Liver (tissue), 9 donors: ENCODE data around the gene RABL2B. TPM values are rescaled to one million over a fixed set of nuclear protein-coding genes. Genes with fewer than 3 reads are reported as not detected.

Source experiments
- DNase-seq: peaks from one replicate; pipeline ENCODE4 v3.0.0-alpha.2; 2017; ENCODE audit warnings: low spot score
- H3K27ac ChIP-seq, 2 donors: one replicate each; pipeline ENCODE4 v1.7.0; 2013; ENCODE audit warnings: inconsistent platforms in 2 of 2, low read length in 2 of 2, control low read depth in 1 of 2, low read depth in 1 of 2, mild to moderate bottlenecking in 1 of 2
- H3K27me3 ChIP-seq, 4 donors: one replicate each; pipeline versions ENCODE4 v1.6.1 to v1.7.0; 2013; ENCODE audit warnings: low read length in 3 of 4, inconsistent platforms in 1 of 4, mild to moderate bottlenecking in 1 of 4, moderate library complexity in 1 of 4; ENCODE audit not compliant: control insufficient read depth in 4 of 4, insufficient read depth in 4 of 4
- H3K36me3 ChIP-seq, 4 donors: one replicate each; pipeline versions ENCODE4 v1.6.1 to v1.7.0; 2013; ENCODE audit warnings: low read length in 3 of 4, mild to moderate bottlenecking in 3 of 4, low read depth in 1 of 4, moderate library complexity in 1 of 4; ENCODE audit not compliant: control insufficient read depth in 4 of 4, insufficient read depth in 3 of 4
- H3K4me1 ChIP-seq, 4 donors: one replicate each; pipeline versions ENCODE4 v1.6.1 to v1.7.0; 2013; ENCODE audit warnings: low read length in 3 of 4, mild to moderate bottlenecking in 3 of 4, moderate library complexity in 1 of 4; ENCODE audit not compliant: control insufficient read depth in 4 of 4, insufficient read depth in 4 of 4
- H3K4me3 ChIP-seq, 3 donors: one replicate each; pipeline versions ENCODE4 v1.6.1 to v1.7.0; 2013; ENCODE audit warnings: low read length in 3 of 3, control low read depth in 1 of 3, low read depth in 1 of 3, mild to moderate bottlenecking in 1 of 3
- H3K9ac ChIP-seq, 2 donors: one replicate each; pipeline ENCODE4 v1.7.0; 2013; ENCODE audit warnings: low read length in 2 of 2, mild to moderate bottlenecking in 2 of 2, moderate library complexity in 2 of 2, control low read depth in 1 of 2, low read depth in 1 of 2
- H3K9me3 ChIP-seq, 4 donors: one replicate each; pipeline versions ENCODE4 v1.6.1 to v1.7.0; 2013; ENCODE audit warnings: low read length in 3 of 4; ENCODE audit not compliant: control insufficient read depth in 4 of 4
- EGR1 ChIP-seq, 2 donors: IDR thresholded peaks; 2 replicates each; pipeline ENCODE4 v1.6.1; 2016 to 2018; ENCODE audit warnings: antibody characterized with exemption in 2 of 2, low read depth in 2 of 2
- FOXA1 ChIP-seq: IDR thresholded peaks from 2 replicates; pipeline ENCODE4 v1.6.1; 2016; ENCODE audit warnings: antibody characterized with exemption
- FOXA2 ChIP-seq: IDR thresholded peaks from 2 replicates; pipeline ENCODE4 v1.6.1; 2016; ENCODE audit warnings: antibody characterized with exemption
- GABPA ChIP-seq, 2 donors: IDR thresholded peaks in 1 of 2; conservative IDR thresholded peaks in 1 of 2; 2 replicates each; pipeline ENCODE4 v1.6.1; 2016; ENCODE audit warnings: antibody characterized with exemption in 2 of 2, mild to moderate bottlenecking in 1 of 2, moderate library complexity in 1 of 2
- HNF4A ChIP-seq, 2 donors: conservative IDR thresholded peaks; 2 replicates each; pipeline ENCODE4 v1.6.1; 2016; ENCODE audit warnings: antibody characterized with exemption in 2 of 2, mild to moderate bottlenecking in 2 of 2
- HNF4G ChIP-seq: IDR thresholded peaks from 2 replicates; pipeline ENCODE4 v1.6.1; 2016; ENCODE audit warnings: antibody characterized with exemption
- JUND ChIP-seq, 2 donors: IDR thresholded peaks; 2 replicates each; pipeline ENCODE4 v1.6.1; 2016; ENCODE audit warnings: antibody characterized with exemption in 2 of 2
- NR2F2 ChIP-seq: IDR thresholded peaks from 2 replicates; pipeline ENCODE4 v1.6.1; 2016; ENCODE audit warnings: antibody characterized with exemption
- RAD21 ChIP-seq, 2 donors: IDR thresholded peaks; 2 replicates each; pipeline ENCODE4 v1.6.1; 2016; ENCODE audit warnings: antibody characterized with exemption in 2 of 2, mild to moderate bottlenecking in 2 of 2
- SP1 ChIP-seq: IDR thresholded peaks from 2 replicates; pipeline ENCODE4 v1.6.1; 2018; ENCODE audit warnings: antibody characterized with exemption, mild to moderate bottlenecking
- TAF1 ChIP-seq: conservative IDR thresholded peaks from 2 replicates; pipeline ENCODE4 v1.6.1; 2016; ENCODE audit warnings: antibody characterized with exemption, mild to moderate bottlenecking
- YY1 ChIP-seq: IDR thresholded peaks from 2 replicates; pipeline ENCODE4 v1.6.1; 2016; ENCODE audit warnings: antibody characterized with exemption, mild to moderate bottlenecking
- WGBS: extraction: QIAGEN DNeasy Blood & Tissue Kit; methylation state at CpG from one replicate; pipeline ENCODE4 v1.1.7; 2013; 5-methylcytosine and 5-hydroxymethylcytosine counted together
- polyA plus RNA-seq, 2 donors: library from polyadenylated mRNA; stranded (reverse) in 1 of 2; unstranded in 1 of 2; fragments of 200-250 nt in 1 of 2; fragments of >200 nt in 1 of 2; fragmentation: Nextera tagmentation in 1 of 2; extraction: Ambion mirVana in 1 of 2; gene quantifications; one replicate each; pipeline versions ENCODE4 v1.2.1 to v1.2.3, GENCODE V29; 2013 to 2015
- total RNA-seq, 2 donors: library from RNA; depleted of rRNA; stranded (reverse); fragments of >200 nt; gene quantifications; one replicate each; pipeline ENCODE4 v1.2.3, GENCODE V29; 2014
- TF ChIP-seq, protein P1 (sequence below): IDR thresholded peaks from 2 replicates; pipeline ENCODE4 v1.6.1; 2016; ENCODE audit warnings: antibody characterized with exemption, mild to moderate bottlenecking
- TF ChIP-seq, protein P2 (sequence below): IDR thresholded peaks from 2 replicates; pipeline ENCODE4 v1.6.1; 2016; ENCODE audit warnings: antibody characterized with exemption
- TF ChIP-seq, protein P3 (sequence below): fragments of 150-350 bp; IDR thresholded peaks from 2 replicates; pipeline ENCODE4 v1.5.1; 2017; ENCODE audit warnings: improper control_type of control experiment, low read depth, low read length; ENCODE audit not compliant: missing input control
- donor health status: healthy.
- donor health status: healthy.
- donor health status: healthy.
- donor health status: healthy.
- donor health status: healthy.

RABL2B gene
- total and polyA plus RNA-seq, 4 donors, result 4.2 to 6.7 (median 5.5) TPM

DNA sequence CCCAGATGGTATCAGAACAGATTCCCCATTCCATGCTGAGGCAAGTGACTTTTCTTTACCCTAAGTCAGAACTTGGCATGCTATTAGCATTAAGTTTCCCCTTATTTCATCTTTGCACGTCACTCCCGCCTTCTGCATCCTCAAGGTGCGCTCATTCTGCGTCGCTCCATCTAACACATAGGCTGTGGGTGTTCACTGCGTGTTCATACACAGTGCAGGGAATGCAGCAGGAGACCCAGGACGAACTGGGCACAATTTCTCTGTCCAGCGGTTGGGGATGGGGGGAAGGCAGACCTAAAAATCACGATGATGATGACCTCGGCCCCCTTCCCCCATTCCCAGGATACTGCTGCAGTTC, 65.1 kb downstream of the RABL2B start:
- Histone ChIP-seq H3K4me1 (peaks cover 0 to 5% (median 0%) of the 10 kb centered on the region in 4 donors), H3K9me3 (no peaks in the 10 kb centered on the region), H3K27me3 (no peaks in the 10 kb centered on the region), H3K4me3 (no peak overlapping the region), H3K36me3 (peaks cover 0 to 19% (median 6%) of the 10 kb centered on the region in 4 donors), H3K27ac (no peak overlapping the region), H3K9ac (no peak overlapping the region)
- no peak for DNase-seq
- no peak for TF ChIP-seq EGR1 (IDR thresholded peaks at IDR 0.05; ENCODE audit: low read depth in 2 of 2)
- TF ChIP-seq FOXA1, result no peak
- no peak for TF ChIP-seq NR2F2
- TF ChIP-seq, protein P1, sequence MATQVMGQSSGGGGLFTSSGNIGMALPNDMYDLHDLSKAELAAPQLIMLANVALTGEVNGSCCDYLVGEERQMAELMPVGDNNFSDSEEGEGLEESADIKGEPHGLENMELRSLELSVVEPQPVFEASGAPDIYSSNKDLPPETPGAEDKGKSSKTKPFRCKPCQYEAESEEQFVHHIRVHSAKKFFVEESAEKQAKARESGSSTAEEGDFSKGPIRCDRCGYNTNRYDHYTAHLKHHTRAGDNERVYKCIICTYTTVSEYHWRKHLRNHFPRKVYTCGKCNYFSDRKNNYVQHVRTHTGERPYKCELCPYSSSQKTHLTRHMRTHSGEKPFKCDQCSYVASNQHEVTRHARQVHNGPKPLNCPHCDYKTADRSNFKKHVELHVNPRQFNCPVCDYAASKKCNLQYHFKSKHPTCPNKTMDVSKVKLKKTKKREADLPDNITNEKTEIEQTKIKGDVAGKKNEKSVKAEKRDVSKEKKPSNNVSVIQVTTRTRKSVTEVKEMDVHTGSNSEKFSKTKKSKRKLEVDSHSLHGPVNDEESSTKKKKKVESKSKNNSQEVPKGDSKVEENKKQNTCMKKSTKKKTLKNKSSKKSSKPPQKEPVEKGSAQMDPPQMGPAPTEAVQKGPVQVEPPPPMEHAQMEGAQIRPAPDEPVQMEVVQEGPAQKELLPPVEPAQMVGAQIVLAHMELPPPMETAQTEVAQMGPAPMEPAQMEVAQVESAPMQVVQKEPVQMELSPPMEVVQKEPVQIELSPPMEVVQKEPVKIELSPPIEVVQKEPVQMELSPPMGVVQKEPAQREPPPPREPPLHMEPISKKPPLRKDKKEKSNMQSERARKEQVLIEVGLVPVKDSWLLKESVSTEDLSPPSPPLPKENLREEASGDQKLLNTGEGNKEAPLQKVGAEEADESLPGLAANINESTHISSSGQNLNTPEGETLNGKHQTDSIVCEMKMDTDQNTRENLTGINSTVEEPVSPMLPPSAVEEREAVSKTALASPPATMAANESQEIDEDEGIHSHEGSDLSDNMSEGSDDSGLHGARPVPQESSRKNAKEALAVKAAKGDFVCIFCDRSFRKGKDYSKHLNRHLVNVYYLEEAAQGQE, result no peak
- TF ChIP-seq HNF4G, result no peak
- TF ChIP-seq JUND (IDR thresholded peaks at IDR 0.05), result no peak
- no peak for TF ChIP-seq YY1
- TF ChIP-seq, protein P2, sequence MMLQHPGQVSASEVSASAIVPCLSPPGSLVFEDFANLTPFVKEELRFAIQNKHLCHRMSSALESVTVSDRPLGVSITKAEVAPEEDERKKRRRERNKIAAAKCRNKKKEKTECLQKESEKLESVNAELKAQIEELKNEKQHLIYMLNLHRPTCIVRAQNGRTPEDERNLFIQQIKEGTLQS, result no peak
- no peak for TF ChIP-seq SP1
- no peak for TF ChIP-seq TAF1
- TF ChIP-seq, protein P3, sequence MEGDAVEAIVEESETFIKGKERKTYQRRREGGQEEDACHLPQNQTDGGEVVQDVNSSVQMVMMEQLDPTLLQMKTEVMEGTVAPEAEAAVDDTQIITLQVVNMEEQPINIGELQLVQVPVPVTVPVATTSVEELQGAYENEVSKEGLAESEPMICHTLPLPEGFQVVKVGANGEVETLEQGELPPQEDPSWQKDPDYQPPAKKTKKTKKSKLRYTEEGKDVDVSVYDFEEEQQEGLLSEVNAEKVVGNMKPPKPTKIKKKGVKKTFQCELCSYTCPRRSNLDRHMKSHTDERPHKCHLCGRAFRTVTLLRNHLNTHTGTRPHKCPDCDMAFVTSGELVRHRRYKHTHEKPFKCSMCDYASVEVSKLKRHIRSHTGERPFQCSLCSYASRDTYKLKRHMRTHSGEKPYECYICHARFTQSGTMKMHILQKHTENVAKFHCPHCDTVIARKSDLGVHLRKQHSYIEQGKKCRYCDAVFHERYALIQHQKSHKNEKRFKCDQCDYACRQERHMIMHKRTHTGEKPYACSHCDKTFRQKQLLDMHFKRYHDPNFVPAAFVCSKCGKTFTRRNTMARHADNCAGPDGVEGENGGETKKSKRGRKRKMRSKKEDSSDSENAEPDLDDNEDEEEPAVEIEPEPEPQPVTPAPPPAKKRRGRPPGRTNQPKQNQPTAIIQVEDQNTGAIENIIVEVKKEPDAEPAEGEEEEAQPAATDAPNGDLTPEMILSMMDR, result no peak
- WGBS, result 91% methylated on average over 10 of the region's 10 CpGs

DNA sequence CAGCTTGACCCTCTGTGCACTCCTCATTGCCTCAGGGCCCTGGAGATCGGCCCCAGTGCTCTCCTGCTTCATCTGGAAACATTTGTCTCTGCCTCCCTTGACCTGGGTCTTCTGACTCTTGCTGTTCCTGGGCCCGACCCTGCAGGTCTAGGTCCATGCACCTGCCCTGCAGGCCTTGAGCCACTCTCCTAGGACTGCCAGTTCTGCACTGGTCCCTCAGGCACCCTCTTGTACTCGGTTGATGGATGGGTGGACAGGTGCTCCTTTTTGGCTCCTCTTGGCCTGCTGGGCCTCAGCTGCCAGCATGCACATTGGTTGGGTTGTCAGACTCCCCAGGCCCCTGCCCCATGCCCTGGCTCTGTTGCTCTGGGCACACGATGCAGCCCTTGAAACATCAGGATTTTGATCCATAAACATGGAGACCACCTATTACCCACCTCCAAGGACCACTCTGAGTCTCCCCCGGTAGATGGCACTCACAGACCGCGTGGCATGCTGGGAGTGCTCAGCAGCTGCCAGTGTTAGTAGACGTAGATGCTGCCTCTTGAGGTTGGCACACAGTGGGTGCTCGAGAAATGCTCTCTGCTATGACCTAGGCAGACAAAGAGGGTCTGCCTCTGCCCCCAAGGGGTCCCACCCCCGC, 65.6 kb downstream of the RABL2B start:
- Histone ChIP-seq H3K9ac (no peak overlapping the region), H3K27ac (no peak overlapping the region), H3K4me3 (no peak overlapping the region), H3K36me3 (peaks cover 0 to 16% (median 6%) of the 10 kb centered on the region in 4 donors), H3K9me3 (no peaks in the 10 kb centered on the region), H3K4me1 (peaks cover 0 to 5% (median 1%) of the 10 kb centered on the region in 4 donors), H3K27me3 (no peaks in the 10 kb centered on the region)
- DNase-seq, result no peak
- WGBS, result 89% methylated on average over 10 of the region's 10 CpGs
- no peak for TF ChIP-seq FOXA2
- no peak for TF ChIP-seq HNF4G
- no peak for TF ChIP-seq YY1
- TF ChIP-seq GABPA (IDR thresholded peaks at IDR 0.05 in 1 of 2, conservative IDR thresholded peaks at IDR 0.05 in 1 of 2), result no peak
- TF ChIP-seq SP1, result no peak
- no peak for TF ChIP-seq RAD21 (IDR thresholded peaks at IDR 0.05)
- no peak for TF ChIP-seq EGR1 (IDR thresholded peaks at IDR 0.05; ENCODE audit: low read depth in 2 of 2)
- TF ChIP-seq TAF1, result no peak
- no peak for TF ChIP-seq HNF4A (conservative IDR thresholded peaks at IDR 0.05)

Other genes with a start within 250 kb of the RABL2B start
- under 1 TPM in 1 of 2 donors, not detected in 1; 0.08 TPM for gene KLHDC7B, start 237.7 kb downstream of the RABL2B start, total RNA-seq
- gene KLHDC7B, start 237.7 kb downstream of the RABL2B start, polyA plus RNA-seq, result under 1 TPM; 0.08 to 0.16 TPM
- 1 to 10 TPM in 1 of 2 donors, not detected in 1; 2.2 TPM for gene SYCE3, start 220.7 kb downstream of the RABL2B start, total RNA-seq
- under 1 TPM in 1 of 2 donors, not detected in 1; 0.45 TPM for gene SYCE3, start 220.7 kb downstream of the RABL2B start, polyA plus RNA-seq
- gene CPT1B, start 205.2 kb downstream of the RABL2B start, total RNA-seq, result 10 to 100 TPM in 1 of 2 donors, 1 to 10 TPM in 1; 3.0 to 13.6 TPM
- gene CPT1B, start 205.2 kb downstream of the RABL2B start, polyA plus RNA-seq, result 1 to 10 TPM; 4.0 to 5.7 TPM
- 10 to 100 TPM; 18.4 to 24.2 TPM for gene CHKB, start 200.8 kb downstream of the RABL2B start, total RNA-seq
- 10 to 100 TPM; 17.9 to 22.9 TPM for gene CHKB, start 200.8 kb downstream of the RABL2B start, polyA plus RNA-seq
- under 1 TPM; 0.09 to 0.17 TPM for gene MAPK8IP2, start 182.8 kb downstream of the RABL2B start, total RNA-seq
- gene MAPK8IP2, start 182.8 kb downstream of the RABL2B start, polyA plus RNA-seq, result under 1 TPM; 0.04 to 0.37 TPM
- gene ARSA, start 155.5 kb downstream of the RABL2B start, total RNA-seq, result 10 to 100 TPM in 1 of 2 donors, 1 to 10 TPM in 1; 6.8 to 11.4 TPM
- gene ARSA, start 155.5 kb downstream of the RABL2B start, polyA plus RNA-seq, result 10 to 100 TPM; 20.3 to 28.0 TPM
- gene SHANK3, start 110.8 kb downstream of the RABL2B start, total RNA-seq, result 1 to 10 TPM; 5.1 to 10.0 TPM
- 1 to 10 TPM; 1.1 to 6.4 TPM for gene SHANK3, start 110.8 kb downstream of the RABL2B start, polyA plus RNA-seq
- gene ACR, start 45.4 kb downstream of the RABL2B start, total RNA-seq, result under 1 TPM; 0.09 to 0.17 TPM
- under 1 TPM; 0.07 to 0.14 TPM for gene ACR, start 45.4 kb downstream of the RABL2B start, polyA plus RNA-seq